Activated CD8-positive, alpha-beta memory T cell treated with anti-CD3 and anti-CD28 coated beads for 36 hours (primary cell): ENCODE measurements around the gene PPEF1. TPM values are rescaled to one million over a fixed set of nuclear protein-coding genes. Genes with fewer than 3 reads are reported as not detected.

ENCODE experiments used
- CTCF ChIA-PET: fragments of 350-600 bp; sonication (Branson Sonifier 250); formaldehyde crosslinking; loops from one replicate; lab custom pipeline; 2021; ENCODE audit warnings: antibody characterized with exemption; lab: Charles Lee
- POLR2A ChIA-PET: fragments of 350-600 bp; sonication (Branson Sonifier 250); formaldehyde crosslinking; loops from one replicate; lab custom pipeline; 2021; ENCODE audit warnings: antibody characterized with exemption; lab: Charles Lee
- total RNA-seq, 2 experiments: library from RNA; stranded (reverse); gene quantifications; one replicate each; pipeline ENCODE4 v1.2.3, GENCODE V29; 2021

Gene PPEF1, protein sequence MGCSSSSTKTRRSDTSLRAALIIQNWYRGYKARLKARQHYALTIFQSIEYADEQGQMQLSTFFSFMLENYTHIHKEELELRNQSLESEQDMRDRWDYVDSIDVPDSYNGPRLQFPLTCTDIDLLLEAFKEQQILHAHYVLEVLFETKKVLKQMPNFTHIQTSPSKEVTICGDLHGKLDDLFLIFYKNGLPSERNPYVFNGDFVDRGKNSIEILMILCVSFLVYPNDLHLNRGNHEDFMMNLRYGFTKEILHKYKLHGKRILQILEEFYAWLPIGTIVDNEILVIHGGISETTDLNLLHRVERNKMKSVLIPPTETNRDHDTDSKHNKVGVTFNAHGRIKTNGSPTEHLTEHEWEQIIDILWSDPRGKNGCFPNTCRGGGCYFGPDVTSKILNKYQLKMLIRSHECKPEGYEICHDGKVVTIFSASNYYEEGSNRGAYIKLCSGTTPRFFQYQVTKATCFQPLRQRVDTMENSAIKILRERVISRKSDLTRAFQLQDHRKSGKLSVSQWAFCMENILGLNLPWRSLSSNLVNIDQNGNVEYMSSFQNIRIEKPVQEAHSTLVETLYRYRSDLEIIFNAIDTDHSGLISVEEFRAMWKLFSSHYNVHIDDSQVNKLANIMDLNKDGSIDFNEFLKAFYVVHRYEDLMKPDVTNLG
- not detected for total RNA-seq

DNA sequence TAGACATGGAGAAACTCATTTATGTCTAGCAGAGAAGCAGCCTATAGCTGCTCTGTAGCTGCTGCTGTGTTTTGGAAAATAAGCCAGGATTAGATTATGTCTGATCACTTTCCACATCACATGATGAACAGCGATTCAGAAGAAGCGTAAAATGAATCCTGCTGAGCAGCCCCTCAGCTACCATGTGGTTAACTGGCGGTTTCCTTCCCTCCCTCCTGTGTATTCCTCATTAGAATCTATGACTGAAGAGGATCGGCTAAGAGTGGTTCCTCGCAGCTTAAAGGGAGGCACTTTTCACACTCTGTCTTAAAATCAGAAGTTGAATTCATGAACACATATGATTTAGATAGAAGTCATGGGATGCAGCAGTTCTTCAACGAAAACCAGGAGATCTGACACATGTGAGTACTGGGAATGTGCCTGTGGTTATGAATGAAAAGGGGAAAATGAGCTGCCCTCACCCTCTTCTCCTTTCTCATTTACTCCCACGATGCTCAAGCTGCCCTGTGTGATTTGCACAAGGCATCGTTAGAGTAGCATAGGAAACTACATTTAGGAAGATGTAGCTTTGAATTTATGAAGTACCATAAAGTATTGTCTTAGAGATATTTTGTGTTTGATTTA lies at the start of gene PPEF1:
Gene PPEF1, plus strand, starts transcription at position 220 of the 624 bp plus-strand sequence. Its CDS starts 136 bp downstream, at position 356.
- ChIA-PET CTCF (interaction anchor here (0.7 kb wide), 1 partner anchor 19 kb away, joined by 3 read pairs; no protein-coding TSS in a partner anchor), POLR2A (no interaction called here)

DNA sequence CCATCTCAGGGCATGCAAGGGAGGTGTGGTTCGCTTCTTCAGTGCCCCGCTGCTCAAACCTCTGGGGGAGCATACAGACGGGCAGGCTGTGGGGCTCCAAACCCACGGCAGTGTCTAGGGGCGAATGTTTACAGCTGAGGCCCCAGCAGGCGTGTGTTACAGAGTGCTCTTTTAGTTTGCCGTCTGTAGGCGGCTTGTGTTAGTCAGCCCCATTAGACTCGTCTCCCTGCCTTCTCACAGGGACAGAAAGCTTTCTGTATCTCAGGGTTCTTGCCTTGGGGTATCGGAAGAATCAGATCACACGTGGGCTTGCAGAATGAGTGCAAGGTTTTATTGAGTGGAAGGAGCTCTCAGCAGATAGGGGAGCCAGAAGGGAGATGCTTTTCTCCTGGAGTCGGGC lies 46.2 kb upstream of the PPEF1 start:
- ChIA-PET CTCF (no interaction called here), POLR2A (no interaction called here)

DNA sequence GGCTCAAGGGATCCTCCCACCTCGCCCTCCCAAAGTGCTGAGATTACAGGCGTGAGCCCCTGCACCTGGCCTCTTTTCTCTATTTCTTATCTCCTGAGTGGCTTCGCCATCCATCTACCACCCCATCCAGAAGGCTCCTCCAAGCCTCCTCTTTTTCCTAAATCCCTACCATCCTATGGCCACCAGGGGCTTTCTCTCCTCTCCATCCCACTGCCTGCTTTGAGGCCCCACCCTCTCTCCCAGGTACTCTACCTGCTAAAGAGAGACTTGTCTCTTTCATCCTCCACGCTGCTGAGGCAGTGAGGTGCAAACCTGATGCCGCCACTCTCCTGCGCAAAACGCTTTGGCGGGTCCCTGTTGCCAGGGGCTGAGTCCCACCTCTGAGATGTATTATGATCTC lies 42.5 kb upstream of the PPEF1 start:
- POLR2A ChIA-PET: no interaction called here
- CTCF ChIA-PET: no interaction called here

DNA sequence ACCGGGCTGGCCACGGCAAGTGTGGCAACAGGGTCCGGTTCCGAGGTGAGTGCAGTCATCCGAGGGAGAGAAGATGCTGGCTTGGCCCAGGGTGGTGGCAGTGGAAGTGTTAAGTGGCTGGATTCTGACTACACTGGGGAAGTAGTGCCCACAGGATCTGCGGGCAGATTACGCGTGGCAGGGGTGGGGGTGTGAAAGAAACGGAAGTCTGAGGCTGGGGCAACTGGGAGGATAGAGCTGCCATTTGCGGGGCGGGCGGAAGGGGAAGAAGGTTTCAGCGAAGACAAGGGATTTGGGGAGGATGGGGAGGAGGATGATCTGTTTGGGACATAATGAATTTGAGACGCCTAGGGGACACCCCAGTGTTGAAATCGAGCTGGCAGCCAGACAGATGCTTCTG lies 40.8 kb upstream of the PPEF1 start:
- POLR2A ChIA-PET: no interaction called here
- CTCF ChIA-PET: no interaction called here

DNA sequence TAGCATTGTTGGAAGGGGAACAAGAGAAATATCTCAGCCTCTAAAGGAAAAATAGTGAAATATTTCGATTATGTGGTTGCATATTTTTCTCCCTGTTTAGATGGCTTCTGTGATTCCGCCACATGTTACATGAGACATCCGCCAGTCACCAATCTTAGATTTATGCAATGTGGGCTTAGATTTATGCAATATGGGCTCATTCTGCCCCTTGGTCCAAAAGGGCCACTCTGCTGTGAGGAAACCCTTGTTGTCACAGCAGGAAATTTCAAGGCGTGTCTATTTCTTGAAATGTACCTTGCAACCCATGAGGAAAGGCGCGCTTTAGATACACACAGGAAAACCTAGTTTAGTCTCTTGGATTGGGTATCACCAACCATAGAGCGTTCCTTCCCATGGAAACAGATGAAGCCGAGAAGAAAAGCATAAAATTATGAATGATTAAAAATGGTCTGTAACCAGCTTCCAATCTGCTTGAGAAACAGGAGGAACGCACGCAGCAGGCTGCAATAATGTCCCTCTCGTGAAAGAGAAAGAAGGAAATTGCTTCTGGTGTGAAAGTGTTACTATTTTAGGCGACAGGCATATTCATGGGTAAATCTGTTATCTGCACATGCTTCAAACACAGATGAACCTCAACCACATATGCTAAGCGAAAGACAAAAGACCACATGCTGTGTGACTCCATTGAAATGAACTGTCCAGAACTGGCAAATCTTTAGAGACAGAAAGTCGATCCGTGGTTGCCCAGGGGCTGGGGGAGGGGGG lies 39.2 kb upstream of the PPEF1 start:
- ChIA-PET POLR2A (no interaction called here), CTCF (no interaction called here)

DNA sequence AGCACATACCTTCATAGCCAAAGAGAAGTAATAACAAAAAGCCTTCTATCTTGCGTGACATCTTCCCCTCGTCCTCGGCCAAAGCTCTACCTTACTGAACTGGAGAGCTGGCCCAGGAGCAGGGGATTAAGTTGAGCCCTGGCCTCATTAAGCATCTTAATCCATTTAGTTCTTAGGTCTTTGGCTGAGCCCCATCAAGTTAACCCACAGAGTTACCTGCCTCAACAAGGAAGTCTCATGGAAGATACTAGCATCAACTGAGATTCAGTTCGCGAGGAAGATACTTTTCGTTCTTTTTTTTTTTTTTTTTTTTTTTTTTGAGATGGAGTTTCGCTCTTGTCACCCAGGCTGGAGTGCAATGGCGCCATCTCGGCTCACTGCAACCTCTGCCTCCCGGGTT lies 35.4 kb upstream of the PPEF1 start, which contains the start of gene RS1:
Gene RS1, minus strand, starts transcription at position 101 of the 400 bp plus-strand sequence. Its CDS starts 40 bp downstream, at position 61.
- ChIA-PET POLR2A (no interaction called here), CTCF (interaction anchor here (0.7 kb wide), 1 partner anchor 46 kb away, joined by 5 read pairs; no protein-coding TSS in a partner anchor)

DNA sequence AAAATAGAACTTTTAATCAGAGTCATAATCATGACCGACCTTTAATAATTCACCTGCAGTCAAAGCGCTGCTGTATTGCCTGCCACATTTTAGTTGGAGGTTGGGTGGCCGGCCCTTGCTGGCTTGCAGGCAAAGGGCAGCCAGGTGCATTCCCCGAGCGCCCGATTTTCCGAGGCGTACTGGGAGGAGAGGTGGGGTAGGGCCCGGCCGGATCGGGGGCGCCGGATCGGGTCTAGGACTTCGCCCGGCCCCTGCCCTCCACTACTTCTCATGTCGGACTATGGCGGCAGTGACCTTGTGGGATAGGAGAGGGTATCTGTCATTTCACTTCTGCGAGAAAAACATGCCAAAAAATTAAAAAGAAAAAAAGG lies 33.0 kb upstream of the PPEF1 start:
- CTCF ChIA-PET: no interaction called here
- POLR2A ChIA-PET: no interaction called here

DNA sequence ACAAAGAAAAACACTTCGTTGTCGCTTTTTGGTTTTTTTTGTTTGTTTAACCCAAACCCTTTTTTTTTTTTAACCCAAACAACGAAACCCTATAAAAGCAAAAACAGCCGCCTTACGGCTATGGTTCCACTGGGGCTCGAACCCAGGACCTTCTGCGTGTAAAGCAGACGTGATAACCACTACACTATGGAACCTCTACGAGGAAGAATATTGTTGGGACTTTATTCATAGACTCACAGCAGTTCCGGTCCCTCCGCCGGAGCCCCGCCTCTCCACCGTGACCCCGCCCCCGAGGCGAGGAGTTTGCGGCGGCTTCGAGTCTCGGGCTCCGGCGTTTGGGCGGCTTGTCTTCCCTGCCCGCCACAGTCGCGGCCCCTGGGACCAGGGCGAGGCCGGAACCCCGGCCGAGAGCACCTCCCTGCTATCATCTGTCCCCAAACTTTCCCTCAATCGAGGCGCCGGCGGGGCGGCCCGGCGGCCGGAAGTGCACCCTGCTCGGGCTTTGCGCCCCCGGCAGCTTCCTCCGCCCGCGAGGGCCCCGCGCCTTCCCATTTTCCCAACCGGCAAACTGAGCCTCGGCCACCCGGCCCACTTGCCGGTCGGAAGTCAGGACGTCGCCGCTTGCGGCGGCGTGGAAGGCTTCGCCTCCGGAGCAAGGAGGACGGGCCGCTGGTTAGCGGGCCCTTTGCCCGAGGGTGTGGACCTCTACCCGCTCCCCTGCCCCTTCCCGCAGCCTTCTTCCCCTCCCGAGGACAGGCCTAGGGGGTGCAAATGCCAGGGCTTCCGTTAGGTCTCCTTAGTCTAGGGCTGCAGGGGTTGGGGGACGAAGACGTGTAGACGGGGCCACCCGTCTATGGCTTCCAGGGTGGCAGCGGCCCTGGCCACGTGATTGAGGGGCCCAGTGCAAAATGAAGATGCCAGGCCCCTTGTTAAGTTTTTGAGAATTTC lies 32.4 kb upstream of the PPEF1 start:
- ChIA-PET CTCF (interaction anchor here (0.6 kb wide), 1 partner anchor 78 kb away, joined by 3 read pairs; no protein-coding TSS in a partner anchor), POLR2A (interaction anchor here (0.6 kb wide), 1 partner anchor 1592 kb away, joined by 3 read pairs; no protein-coding TSS in a partner anchor)

DNA sequence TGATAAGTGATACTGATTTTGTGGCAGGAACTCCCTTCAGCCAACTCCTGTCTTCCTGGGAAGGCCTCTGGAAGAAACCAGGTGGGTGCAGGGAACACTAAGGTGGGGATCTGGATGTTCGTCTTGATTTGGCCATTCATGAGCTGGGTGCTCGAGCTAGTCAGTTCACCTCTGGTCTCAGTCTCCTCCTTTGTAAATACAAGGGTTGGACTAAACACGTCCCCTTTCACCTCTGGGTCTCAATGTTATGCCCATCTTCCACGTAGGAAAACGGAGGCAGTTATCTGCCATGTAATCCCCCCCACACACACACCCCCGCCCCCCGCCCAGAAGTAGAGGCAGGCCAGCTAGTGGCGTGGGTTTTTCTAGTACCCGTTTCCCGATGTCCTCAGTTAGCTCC lies 31.4 kb upstream of the PPEF1 start:
- POLR2A ChIA-PET: no interaction called here

DNA sequence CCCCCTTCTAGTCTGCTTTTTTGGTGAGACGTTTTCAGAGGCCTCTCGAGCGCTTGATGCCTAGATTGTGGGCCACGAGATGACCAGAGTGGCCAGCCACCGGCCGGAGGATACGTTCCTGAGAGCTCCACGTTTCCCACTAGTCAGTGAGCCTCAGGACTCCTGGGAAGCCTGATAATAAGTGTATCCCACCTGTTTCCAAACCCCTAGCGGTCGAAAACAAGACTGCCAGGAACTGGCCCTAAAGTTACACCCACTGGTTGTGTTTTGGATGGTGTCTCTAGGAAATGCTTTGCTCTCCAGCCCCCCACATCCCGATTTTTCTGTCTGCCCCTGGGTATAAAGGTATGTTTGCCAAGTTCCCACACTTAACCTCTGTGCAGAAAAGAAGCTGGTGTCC lies 31.0 kb upstream of the PPEF1 start:
- CTCF ChIA-PET: no interaction called here
- POLR2A ChIA-PET: no interaction called here

More for the DNA sequence above, 31.4 kb upstream of the PPEF1 start:
- CTCF ChIA-PET: no interaction called here

DNA sequence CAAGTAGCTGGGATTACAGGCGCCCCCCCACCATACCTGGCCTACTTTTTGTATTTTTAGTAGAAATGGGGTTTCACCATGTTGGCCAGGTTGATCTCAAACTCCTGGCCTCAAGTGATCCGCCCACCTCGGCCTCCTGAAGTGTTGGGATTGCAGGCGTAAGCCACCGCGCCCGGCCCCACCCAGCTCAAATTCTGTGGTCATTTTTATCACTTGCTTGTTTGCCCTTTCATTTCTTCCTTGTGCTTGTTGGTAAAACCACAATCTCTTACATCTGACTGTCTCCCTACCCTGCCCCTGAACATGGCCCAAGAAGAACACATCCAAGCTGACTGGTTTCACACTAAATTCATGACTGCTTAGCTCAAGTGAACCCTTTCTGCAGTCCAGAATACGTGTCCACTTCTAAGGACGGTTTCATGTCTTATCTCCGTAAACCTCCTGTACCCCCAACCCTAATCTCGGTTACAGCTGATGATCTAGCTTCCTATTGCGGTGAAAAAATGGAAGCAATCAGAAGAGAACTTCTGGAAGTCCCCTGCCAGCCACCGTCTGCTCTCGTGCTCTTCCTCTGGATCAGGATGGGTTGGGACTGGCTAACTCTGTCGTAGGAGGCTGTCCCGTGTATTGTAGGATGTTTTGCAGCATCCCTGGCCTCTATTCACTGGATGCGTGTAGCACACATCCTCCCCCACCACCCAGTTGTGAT lies 30.1 kb upstream of the PPEF1 start:
- POLR2A ChIA-PET: no interaction called here
- CTCF ChIA-PET: no interaction called here

DNA sequence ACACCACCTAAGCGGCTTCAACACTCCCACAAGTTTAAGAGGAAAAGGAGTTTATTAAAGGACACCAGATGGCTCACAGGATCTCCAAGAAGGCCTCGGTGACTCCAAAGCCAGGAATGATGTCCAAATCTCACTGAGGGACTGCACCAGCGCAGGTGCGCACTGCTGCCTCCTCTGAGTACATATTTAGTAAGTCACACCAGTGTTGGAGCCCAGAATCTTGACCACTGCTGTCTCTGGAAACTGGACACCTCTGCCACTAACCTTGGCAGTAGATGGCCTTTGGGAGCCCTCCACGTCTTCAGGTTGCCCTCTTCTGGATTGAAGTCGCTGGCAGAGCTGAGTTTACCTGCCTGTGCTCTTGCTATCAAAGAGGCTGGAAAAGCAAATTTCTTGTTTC lies 25.4 kb upstream of the PPEF1 start:
- ChIA-PET POLR2A (no interaction called here), CTCF (no interaction called here)

DNA sequence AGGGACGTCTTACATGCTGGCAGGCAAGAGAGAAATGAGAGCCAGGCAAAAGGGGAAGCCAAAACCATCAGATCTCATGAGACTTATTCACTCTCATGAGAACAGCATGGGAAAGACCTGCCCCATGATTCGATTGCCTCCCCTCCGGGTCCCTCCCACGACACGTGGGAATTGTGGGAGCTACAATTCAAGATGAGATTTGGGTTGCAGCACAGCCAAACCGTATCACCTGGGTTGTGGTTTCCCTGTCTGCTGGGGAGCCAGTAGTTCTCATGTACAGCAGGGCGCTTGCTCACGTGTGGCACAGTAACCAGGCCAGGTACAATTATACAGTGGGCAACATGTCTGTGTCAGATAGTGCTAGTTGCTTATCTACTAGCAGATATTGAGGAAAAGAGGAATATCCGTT lies 24.5 kb upstream of the PPEF1 start:
- ChIA-PET POLR2A (no interaction called here), CTCF (no interaction called here)

DNA sequence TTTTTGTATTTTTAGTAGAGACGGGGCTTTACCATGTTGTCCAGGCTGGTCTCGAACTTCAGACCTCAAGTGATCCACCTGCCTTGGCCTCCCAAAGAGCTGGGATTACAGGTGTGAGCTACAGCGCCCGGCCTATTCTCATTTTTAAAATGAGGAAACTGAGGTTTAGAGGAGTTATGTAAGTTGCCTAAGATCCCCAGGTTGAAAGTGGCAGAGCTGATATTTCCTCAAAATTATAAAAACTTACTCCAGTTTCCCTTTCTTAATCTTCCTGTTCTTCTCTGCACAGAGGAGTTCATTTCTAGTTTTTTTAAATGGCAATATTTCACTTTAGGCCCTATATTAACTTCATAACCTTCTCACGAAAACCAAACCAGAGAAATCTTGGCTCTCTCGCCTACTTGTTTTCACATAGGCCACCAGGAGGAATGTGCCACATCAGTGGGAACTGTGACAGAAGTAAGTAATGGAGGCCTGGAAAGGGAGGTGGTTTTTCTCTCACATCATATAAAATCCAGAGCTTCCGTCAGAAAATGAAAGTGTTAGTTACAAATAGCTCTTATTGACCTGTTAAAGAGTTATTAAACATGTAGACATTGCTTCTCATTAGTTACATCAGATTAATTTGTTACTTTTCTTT lies 19.5 kb upstream of the PPEF1 start:
- ChIA-PET POLR2A (no interaction called here), CTCF (no interaction called here)

DNA sequence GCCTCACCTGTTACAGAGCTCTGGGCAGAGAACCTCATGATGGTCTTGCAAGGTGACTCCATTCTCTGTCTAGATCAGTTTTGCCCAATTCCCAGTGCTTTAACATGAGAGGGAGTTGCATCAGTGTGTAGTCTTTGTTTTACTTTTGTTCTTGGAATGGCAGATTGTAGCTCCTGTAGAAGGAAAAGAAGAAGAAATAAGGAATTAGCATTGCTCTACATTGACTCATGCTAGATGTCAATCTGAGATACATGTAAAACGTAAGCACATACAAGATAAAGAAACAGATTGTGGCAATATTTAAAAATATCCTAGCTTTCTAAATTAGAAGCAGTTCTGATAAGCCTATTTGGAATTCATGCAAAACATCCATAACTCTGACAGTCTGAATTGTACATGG lies 16.0 kb upstream of the PPEF1 start:
- ChIA-PET POLR2A (no interaction called here), CTCF (no interaction called here)

DNA sequence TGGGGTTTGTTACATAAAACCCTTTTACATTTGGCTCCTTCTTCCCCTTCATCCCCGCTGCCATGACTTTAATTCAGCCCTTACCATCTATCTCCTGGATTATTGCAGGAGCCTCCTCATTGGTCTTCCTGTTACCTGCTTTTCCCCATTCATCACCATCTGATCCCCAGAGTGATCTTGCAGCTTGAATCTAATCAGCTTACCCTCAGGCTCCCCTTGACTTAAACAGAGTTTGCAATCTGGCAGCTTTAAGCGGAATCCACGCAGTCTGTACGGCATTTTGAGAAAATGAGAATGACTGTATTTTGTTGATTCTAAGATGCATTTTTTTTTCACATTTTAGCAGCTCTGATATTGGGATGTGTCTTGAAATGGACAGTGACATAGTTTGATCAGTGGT lies 14.9 kb upstream of the PPEF1 start:
- CTCF ChIA-PET: no interaction called here
- POLR2A ChIA-PET: no interaction called here

DNA sequence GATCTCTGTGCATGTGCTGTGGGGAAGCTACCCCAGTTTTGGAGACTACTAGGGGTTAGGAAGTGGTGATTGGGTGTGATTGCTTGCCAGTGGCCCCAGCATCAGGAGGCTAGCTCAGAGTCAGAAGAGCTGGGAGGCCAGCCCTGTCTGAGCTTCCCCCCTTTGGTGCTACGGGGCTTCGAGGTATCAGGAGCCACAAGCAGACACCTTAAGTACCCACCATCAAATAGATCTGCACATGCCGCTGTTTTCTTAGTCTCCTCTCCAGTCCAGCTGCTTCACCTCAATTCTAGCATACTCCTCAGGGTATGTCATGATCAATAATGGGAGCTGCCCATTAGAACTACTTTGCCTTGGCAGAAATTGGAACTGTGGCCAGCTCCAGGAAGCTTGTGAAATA lies 10.8 kb upstream of the PPEF1 start:
- ChIA-PET CTCF (no interaction called here), POLR2A (no interaction called here)
